Spleen (tissue), 11 donors: ENCODE measurements around the gene ALDH9A1. TPM values are rescaled to one million over a fixed set of nuclear protein-coding genes. Genes with fewer than 3 reads are reported as not detected.

Source experiments
- DNase-seq: peaks from one replicate; pipeline ENCODE4 v3.0.0-alpha.2; 2020
- H3K27ac ChIP-seq, 8 donors: fragments of 200-600 bp; sonication (generic) in 7 of 8; 1 replicate in 4 of 8; 2 replicates in 4 of 8; pipeline versions ENCODE4 v1.5.0 to v1.8.0; 2016 to 2021; ENCODE audit warnings: inconsistent platforms in 4 of 8, mild to moderate bottlenecking in 4 of 8, moderate library complexity in 1 of 8
- H3K27me3 ChIP-seq, 7 donors: fragments of 200-600 bp; sonication (generic) in 6 of 7; replicated peaks in 1 of 7; 1 replicate in 4 of 7; 2 replicates in 3 of 7; pipeline versions ENCODE4 v1.5.0 to v1.8.0; 2016 to 2021; ENCODE audit warnings: inconsistent platforms in 3 of 7, mild to moderate bottlenecking in 1 of 7
- H3K36me3 ChIP-seq, 6 donors: fragments of 200-600 bp; sonication (generic) in 5 of 6; 1 replicate in 4 of 6; 2 replicates in 2 of 6; pipeline versions ENCODE4 v1.5.0 to v1.8.0; 2016 to 2021; ENCODE audit warnings: inconsistent platforms in 2 of 6
- H3K4me1 ChIP-seq, 6 donors: fragments of 200-600 bp; sonication (generic) in 5 of 6; 1 replicate in 3 of 6; 2 replicates in 3 of 6; pipeline versions ENCODE4 v1.5.0 to v1.8.0; 2016 to 2021; ENCODE audit warnings: inconsistent platforms in 3 of 6
- H3K4me3 ChIP-seq, 8 donors: fragments of 200-600 bp; sonication (generic) in 7 of 8; 1 replicate in 4 of 8; 2 replicates in 4 of 8; pipeline versions ENCODE4 v1.5.0 to v1.8.0; 2016 to 2021; ENCODE audit warnings: inconsistent platforms in 4 of 8, mild to moderate bottlenecking in 4 of 8, moderate library complexity in 2 of 8
- H3K9me3 ChIP-seq, 8 donors: fragments of 200-600 bp; sonication (generic) in 7 of 8; 1 replicate in 4 of 8; 2 replicates in 4 of 8; pipeline versions ENCODE4 v1.5.0 to v1.8.0; 2016 to 2021; ENCODE audit warnings: inconsistent platforms in 4 of 8
- CTCF ChIP-seq, 11 experiments: fragments of 200-600 bp in 7 of 11; fragments of 450-650 bp in 4 of 11; sonication (generic) in 4 of 11; IDR thresholded peaks in 8 of 11; conservative IDR thresholded peaks in 3 of 11; 1 replicate in 7 of 11; 2 replicates in 4 of 11; pipeline versions ENCODE4 v1.4.0 to v1.8.0; 2016 to 2021; ENCODE audit warnings: antibody characterized with exemption in 11 of 11, inconsistent platforms in 4 of 11, mild to moderate bottlenecking in 1 of 11
- POLR2A ChIP-seq, 3 donors: fragments of 450-650 bp; IDR thresholded peaks; one replicate each; pipeline ENCODE4 v1.5.1; 2017; ENCODE audit warnings: antibody characterized with exemption in 3 of 3, mild to moderate bottlenecking in 1 of 3
- POLR2AphosphoS5 ChIP-seq, 3 donors: sonication (generic); formaldehyde crosslinking; IDR thresholded peaks; one replicate each; pipeline ENCODE4 v1.5.1; 2017; ENCODE audit warnings: antibody characterized with exemption in 3 of 3
- WGBS, 5 donors: extraction: QIAGEN DNeasy Blood & Tissue Kit in 3 of 5; methylation state at CpG; one replicate each; pipeline versions ENCODE4 v1.1.5 to v1.1.7; 2013 to 2018; 5-methylcytosine and 5-hydroxymethylcytosine counted together
- intact Hi-C: fragments of 100-400 bp; cut with DNase I; formaldehyde crosslinking; loops from one replicate; pipeline ENCODE4 v1.15.0; 2023; ENCODE audit warnings: low total_unique reads
- polyA plus RNA-seq, 3 donors: library from polyadenylated mRNA; stranded (reverse); fragments of 200-250 nt; gene quantifications; one replicate each; pipeline ENCODE4 v1.2.1, GENCODE V29; 2013
- total RNA-seq, 7 donors: library from RNA; depleted of rRNA in 3 of 7; stranded (reverse); fragments of >200 nt in 3 of 7; fragmentation: NEBNext Ultra II Directional in 4 of 7; extraction: Animal tissue kit (Norgen Biotek cat#: 25700) in 4 of 7; gene quantifications; one replicate each; pipeline versions ENCODE4 v1.1.0 to v1.2.1, GENCODE V29; 2016 to 2021
- donor health status: healthy with polysubstance abuse.
- donor health status: DM: no; HTN: no; CAD: no; lungs with moderate emphysema.
- donor health status: DM: no; HTN: no; CAD: no.
- donor health status: Bipolar disorder and iron deficiency.
- donor health status: healthy.
- donor health status: DM: no; HTN: no; CAD: no.
- donor health status: DM: yes; HTN: yes; CAD: no.

Gene ALDH9A1
- total and polyA plus RNA-seq, 10 donors, result 33.0 to 103 (median 58.8) TPM

DNA sequence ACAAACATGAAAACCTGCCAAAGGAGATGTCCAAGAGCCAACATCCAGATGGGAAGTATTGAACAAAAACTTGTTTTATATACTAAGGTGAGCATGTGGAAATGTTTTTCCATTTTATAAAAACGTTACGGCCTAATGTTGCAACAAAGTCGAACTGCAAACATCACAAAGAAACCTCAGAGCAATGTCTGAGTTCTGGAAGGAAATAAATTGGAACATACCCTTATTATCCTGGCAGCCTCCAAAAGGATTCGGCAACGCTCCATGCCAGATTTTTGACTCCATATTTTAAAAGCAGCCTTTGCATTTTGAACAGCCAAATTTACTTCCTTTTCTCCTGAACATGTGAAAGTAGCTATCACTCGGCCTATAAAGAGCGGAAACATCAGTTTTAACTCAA lies 3.3 kb downstream of the ALDH9A1 start:
- intact Hi-C loops, result loop anchor here (5.0 to 10.0 kb wide), 2 partner anchors 63 to 90 kb away; partner anchors contain the start of gene MGST3
- H3K27ac ChIP-seq, result no peak overlapping the region
- no peak for DNase-seq

GRCh38 chr1:165688046-165688445 lies 10.3 kb downstream of the ALDH9A1 start:
- DNase-seq, result no peak
- peaks cover 0 to 62% (median 13%) of the 10 kb centered on the region in 6 donors for H3K36me3 ChIP-seq
- intact Hi-C loops, result no loop called here
- WGBS, 5 donors, result 76 to 90% (median 88%) methylated on average over 5 of the region's 5 CpGs
- TF ChIP-seq CTCF (IDR thresholded peaks at IDR 0.05 in 8 of 11, conservative IDR thresholded peaks at IDR 0.05 in 3 of 11), result no peak
- no peak for TF ChIP-seq POLR2AphosphoS5 (IDR thresholded peaks at IDR 0.05)
- TF ChIP-seq POLR2A (IDR thresholded peaks at IDR 0.05), result no peak
- H3K27me3 ChIP-seq, result no peaks in the 10 kb centered on the region
- H3K9me3 ChIP-seq, result no peaks in the 10 kb centered on the region
- H3K27ac ChIP-seq, result no peak overlapping the region
- H3K4me3 ChIP-seq, result no peak overlapping the region
- H3K4me1 ChIP-seq, result peaks cover 0 to 65% (median 28%) of the 10 kb centered on the region in 6 donors

More for the DNA sequence above, 3.3 kb downstream of the ALDH9A1 start:
- 67 to 83% (median 78%) methylated on average over 7 of the region's 7 CpGs for WGBS, 5 donors
- H3K36me3 ChIP-seq, result peaks cover 0 to 37% (median 8%) of the 10 kb centered on the region in 6 donors
- H3K9me3 ChIP-seq, result no peaks in the 10 kb centered on the region
- TF ChIP-seq POLR2A (IDR thresholded peaks at IDR 0.05), result no peak
- TF ChIP-seq CTCF (IDR thresholded peaks at IDR 0.05 in 8 of 11, conservative IDR thresholded peaks at IDR 0.05 in 3 of 11), result no peak
- no peak for TF ChIP-seq POLR2AphosphoS5 (IDR thresholded peaks at IDR 0.05)
- peaks cover 17 to 58% (median 34%) of the 10 kb centered on the region in 6 donors for H3K4me1 ChIP-seq
- no peak overlapping the region for H3K4me3 ChIP-seq
- no peaks in the 10 kb centered on the region for H3K27me3 ChIP-seq

GRCh38 chr1:165686971-165687433 lies 11.4 kb downstream of the ALDH9A1 start:
- H3K4me3 ChIP-seq, result no peak overlapping the region
- peak overlapping the region in 3 of 8 donors; percentile 38 to 59 (median 55) for H3K27ac ChIP-seq
- H3K4me1 ChIP-seq, result peaks cover 0 to 65% (median 28%) of the 10 kb centered on the region in 6 donors
- intact Hi-C loops, result no loop called here
- no peak for DNase-seq
- no peaks in the 10 kb centered on the region for H3K27me3 ChIP-seq
- H3K36me3 ChIP-seq, result peaks cover 0 to 72% (median 23%) of the 10 kb centered on the region in 6 donors
- WGBS, 5 donors, result 74 to 82% (median 79%) methylated on average over 2 of the region's 2 CpGs
- no peak for TF ChIP-seq CTCF (IDR thresholded peaks at IDR 0.05 in 8 of 11, conservative IDR thresholded peaks at IDR 0.05 in 3 of 11)
- no peak for TF ChIP-seq POLR2AphosphoS5 (IDR thresholded peaks at IDR 0.05)
- TF ChIP-seq POLR2A (IDR thresholded peaks at IDR 0.05), result no peak
- H3K9me3 ChIP-seq, result no peaks in the 10 kb centered on the region

- Histone ChIP-seq H3K4me1 (peaks cover 0 to 65% (median 28%) of the 10 kb centered on the region in 6 donors), H3K27me3 (no peaks in the 10 kb centered on the region), H3K9me3 (no peaks in the 10 kb centered on the region), H3K36me3 (peaks cover 0 to 77% (median 30%) of the 10 kb centered on the region in 6 donors), H3K27ac (peak overlapping the region in 3 of 8 donors; percentile 38 to 59 (median 55)), H3K4me3 (no peak overlapping the region)
- TF ChIP-seq CTCF (IDR thresholded peaks at IDR 0.05 in 8 of 11, conservative IDR thresholded peaks at IDR 0.05 in 3 of 11) (peak in 3 of 11 experiments; percentile 5 to 30 (median 27)), POLR2AphosphoS5 (IDR thresholded peaks at IDR 0.05) (no peak)
- intact Hi-C loops, result no loop called here
- 61 to 78% (median 66%) methylated on average over 6 of the region's 6 CpGs for WGBS, 5 donors
- no peak for DNase-seq
Measured at GRCh38 chr1:165686121-165686970, 12.0 kb downstream of the ALDH9A1 start.
